HG03460 (cell line): ENCODE data around the gene NUP35.

Source experiments
- ATAC-seq: cut with Tn5 transposase; IDR thresholded peaks from one replicate; pipeline ENCODE4 v1.9.1; 2021; ENCODE audit not compliant: unreplicated experiment

NUP35 gene

GRCh38 chr2:183204397-183204796, 80.2 kb downstream of the NUP35 start:
- ATAC-seq, result no peak

- no peak for ATAC-seq
Measured at GRCh38 chr2:183207110-183207509, 82.9 kb downstream of the NUP35 start.

- no peak for ATAC-seq
Measured at GRCh38 chr2:183209395-183210028, 85.3 kb downstream of the NUP35 start.
